Umbilical cord (tissue), 1 donor: ENCODE data around the gene WDR86. TPM values are rescaled to one million over a fixed set of nuclear protein-coding genes. Genes with fewer than 3 reads are reported as not detected.

ENCODE experiments used
- total RNA-seq: library from RNA; depleted of rRNA; stranded (reverse); fragments of >200 nt; gene quantifications from one replicate; pipeline ENCODE4 v1.2.3, GENCODE V29; 2014; ENCODE audit warnings: low replicate concordance; ENCODE audit not compliant: insufficient read depth

Gene WDR86
- total RNA-seq, 1 donor from 2014 or later = 34.7 TPM

Other genes starting within 250 kb of the WDR86 start
- gene GBX1, start 242.3 kb downstream of the WDR86 start, total RNA-seq = not detected
- not detected for gene ASB10, start 222.8 kb downstream of the WDR86 start, total RNA-seq
- not detected for gene H2BK1, start 199.6 kb downstream of the WDR86 start, total RNA-seq
- gene ABCF2, start 182.8 kb downstream of the WDR86 start, total RNA-seq = 12.8 TPM
- gene CHPF2, start 177.6 kb downstream of the WDR86 start, total RNA-seq = 33.5 TPM
- gene SMARCD3, start 161.3 kb downstream of the WDR86 start, total RNA-seq = 59.0 TPM
- 56.8 TPM for gene NUB1, start 68.2 kb downstream of the WDR86 start, total RNA-seq
- gene CRYGN, start 30.1 kb upstream of the WDR86 start, total RNA-seq = not detected
- 83.8 TPM for gene RHEB, start 109.9 kb upstream of the WDR86 start, total RNA-seq